Omental fat pad (tissue), 4 donors: ENCODE results near the gene TMCO2. TPM values are rescaled to one million over a fixed set of nuclear protein-coding genes. Genes with fewer than 3 reads are reported as not detected.

Source experiments
- ATAC-seq: fragments of 150-250 bp; one replicate; pipeline ENCODE4 v1.9.1; 2016; ENCODE audit warnings: mild to moderate bottlenecking, moderate library complexity; ENCODE audit not compliant: low FRiP score
- DNase-seq: peaks from one replicate; pipeline ENCODE4 v3.0.0-alpha.2; 2019; ENCODE audit warnings: low spot score
- total RNA-seq, 4 donors: library from RNA; depleted of rRNA; stranded (reverse); fragments of >200 nt; gene quantifications; one replicate each; pipeline ENCODE4 v1.1.0, GENCODE V29; 2016
- TF ChIP-seq, protein P1 (sequence below), 3 donors: fragments of 450-650 bp; IDR thresholded peaks; one replicate each; pipeline ENCODE4 v1.5.1; 2016 to 2017; ENCODE audit warnings: antibody characterized with exemption in 3 of 3, mild to moderate bottlenecking in 3 of 3, moderate library complexity in 2 of 3

Gene TMCO2
- total RNA-seq, 4 donors from 2014 or later: not detected

DNA sequence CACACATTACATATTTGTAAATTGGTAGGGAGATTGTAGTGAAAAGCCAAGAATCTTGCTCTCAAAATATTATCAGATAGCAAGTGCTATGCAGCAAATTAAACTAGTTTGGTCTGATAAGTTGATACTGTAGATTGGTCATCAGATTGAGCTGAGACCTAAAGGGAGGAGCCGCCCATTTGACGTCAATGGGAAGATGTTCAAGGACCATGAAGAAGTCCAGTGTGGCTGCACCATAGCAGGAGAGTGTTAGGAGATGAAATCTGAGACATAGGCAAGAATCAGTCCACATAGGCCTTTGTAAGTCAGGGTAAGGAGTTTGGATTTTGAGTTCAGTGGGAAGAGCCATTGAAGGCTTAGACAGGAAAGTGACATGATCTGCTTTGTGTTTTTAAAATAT lies 26.6 kb downstream of the TMCO2 start:
- TF ChIP-seq, protein P1, sequence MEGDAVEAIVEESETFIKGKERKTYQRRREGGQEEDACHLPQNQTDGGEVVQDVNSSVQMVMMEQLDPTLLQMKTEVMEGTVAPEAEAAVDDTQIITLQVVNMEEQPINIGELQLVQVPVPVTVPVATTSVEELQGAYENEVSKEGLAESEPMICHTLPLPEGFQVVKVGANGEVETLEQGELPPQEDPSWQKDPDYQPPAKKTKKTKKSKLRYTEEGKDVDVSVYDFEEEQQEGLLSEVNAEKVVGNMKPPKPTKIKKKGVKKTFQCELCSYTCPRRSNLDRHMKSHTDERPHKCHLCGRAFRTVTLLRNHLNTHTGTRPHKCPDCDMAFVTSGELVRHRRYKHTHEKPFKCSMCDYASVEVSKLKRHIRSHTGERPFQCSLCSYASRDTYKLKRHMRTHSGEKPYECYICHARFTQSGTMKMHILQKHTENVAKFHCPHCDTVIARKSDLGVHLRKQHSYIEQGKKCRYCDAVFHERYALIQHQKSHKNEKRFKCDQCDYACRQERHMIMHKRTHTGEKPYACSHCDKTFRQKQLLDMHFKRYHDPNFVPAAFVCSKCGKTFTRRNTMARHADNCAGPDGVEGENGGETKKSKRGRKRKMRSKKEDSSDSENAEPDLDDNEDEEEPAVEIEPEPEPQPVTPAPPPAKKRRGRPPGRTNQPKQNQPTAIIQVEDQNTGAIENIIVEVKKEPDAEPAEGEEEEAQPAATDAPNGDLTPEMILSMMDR (IDR thresholded peaks at IDR 0.05): no peak
- DNase-seq (no peak), ATAC-seq (no peak)

DNA sequence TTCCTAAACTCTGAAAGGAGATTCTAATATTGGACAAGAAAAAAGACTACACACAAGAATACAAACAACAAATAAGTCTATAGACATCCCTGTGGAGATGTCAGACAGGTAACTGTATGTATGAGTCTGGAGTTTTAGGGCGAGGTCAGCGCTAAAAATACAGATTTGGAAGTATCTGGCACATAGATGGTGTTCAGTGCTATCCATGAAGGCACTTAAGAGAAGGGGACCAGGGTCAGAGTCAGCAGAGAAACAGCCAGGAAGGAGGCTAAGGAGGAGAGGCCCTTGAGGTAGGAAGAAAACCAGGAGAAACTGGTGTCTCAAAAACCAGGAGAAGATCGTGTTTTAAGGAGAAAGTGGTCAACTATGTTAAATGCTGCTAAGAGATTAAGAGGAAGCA lies 28.4 kb downstream of the TMCO2 start:
- DNase-seq: no peak

DNA sequence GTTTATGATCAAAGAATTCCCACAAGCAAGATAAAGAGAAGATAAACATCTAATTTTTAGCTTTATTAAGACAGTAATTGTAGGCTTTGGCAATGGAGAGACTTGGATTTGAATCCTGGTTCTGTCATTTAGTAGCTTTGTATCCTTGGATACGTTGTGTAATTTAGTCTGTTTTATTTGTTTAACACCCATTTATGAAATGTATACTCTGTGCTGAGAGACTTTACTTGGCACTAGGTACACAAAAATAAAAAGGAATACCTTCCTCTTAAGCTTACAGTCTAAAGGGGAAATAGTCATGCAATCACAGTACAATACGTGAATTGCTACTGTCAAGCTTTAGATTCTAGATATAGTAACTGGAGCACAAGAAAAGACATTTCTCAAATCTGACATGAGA lies 34.1 kb downstream of the TMCO2 start:
- TF ChIP-seq, protein P1 (IDR thresholded peaks at IDR 0.05): no peak
- DNase-seq (no peak), ATAC-seq (no peak)

More for the DNA sequence above, 28.4 kb downstream of the TMCO2 start:
- TF ChIP-seq, protein P1 (IDR thresholded peaks at IDR 0.05): no peak
- no peak for ATAC-seq

DNA sequence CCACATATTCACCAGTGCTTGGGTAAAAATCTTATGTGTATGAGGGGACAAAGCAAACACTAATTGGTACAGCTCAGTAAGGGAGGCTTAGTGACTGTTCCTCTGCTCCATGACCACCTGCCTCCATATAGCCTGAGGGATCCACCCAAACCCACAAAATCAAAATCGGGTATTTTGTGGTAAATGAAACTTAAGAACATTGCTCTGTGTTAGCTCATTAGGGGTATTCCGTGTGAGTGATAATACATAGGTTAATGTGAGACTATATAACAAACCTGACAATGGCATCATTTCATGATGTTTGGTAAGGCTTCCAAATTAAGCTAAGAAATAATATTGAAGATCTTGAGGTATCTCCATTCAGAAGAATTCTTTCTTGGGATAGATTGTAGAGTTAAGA lies 43.6 kb downstream of the TMCO2 start:
- no peak for DNase-seq
- ATAC-seq: no peak
- TF ChIP-seq, protein P1 (IDR thresholded peaks at IDR 0.05): no peak

DNA sequence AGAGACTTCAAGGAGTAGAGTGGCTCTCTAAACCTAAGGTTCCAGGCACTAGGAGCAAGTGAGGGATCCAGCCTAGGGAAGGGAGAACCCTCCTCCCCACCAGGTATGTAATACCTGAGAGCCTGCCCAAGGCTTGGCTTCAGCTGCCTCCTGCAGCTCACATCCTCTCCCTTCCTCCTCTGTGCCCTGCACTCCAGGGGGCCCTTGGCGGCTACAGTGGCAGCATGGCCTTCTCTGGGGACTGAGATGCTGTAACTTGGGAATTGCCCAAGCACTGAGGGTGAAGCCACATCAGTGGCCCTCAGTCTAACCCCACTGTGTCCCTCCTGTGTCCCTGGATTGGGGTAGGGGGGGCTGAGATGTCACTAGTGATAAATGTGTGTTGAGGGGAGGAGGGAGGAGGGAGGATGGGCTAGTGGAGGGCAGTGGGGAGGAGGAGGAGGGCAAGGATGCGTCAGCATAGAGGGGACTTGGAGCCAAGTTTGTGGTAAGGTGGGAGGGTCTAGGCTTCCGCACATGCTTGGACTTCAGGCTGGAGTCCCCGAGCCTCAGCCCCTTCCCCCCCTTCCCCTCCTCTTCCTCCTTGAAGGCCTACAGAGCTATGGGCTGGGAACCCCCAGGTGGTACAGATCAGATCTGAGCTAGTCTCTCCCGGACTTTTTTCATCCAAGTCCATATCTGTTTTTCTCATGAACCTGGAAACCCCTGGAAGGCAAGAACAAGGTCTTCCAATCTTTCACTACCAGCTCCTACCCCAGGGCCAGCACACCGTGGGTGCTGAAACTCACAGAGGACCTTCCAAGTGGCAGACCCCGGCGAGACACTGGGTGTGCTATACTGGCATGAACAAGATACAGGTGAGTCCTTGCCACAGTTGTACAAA lies 51.9 kb downstream of the TMCO2 start:
- no peak for ATAC-seq
- TF ChIP-seq, protein P1 (IDR thresholded peaks at IDR 0.05): no peak
- DNase-seq: no peak

DNA sequence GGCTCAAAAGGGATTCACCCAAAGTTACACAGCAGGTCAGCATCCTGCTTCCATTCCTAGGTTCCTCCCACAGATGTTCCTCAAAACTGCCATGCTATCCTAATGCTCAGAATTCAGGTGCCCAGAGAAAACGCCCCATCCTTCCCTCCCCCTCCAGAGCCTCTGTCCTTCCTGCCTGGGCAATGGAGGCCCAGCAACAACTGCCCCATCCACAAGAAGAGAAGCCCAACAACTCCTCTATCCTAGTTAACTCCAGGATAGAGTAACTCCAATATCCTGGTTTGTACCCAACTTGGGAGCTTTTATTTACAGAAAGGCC lies 52.5 kb downstream of the TMCO2 start:
- no peak for DNase-seq
- no peak for ATAC-seq
- TF ChIP-seq, protein P1 (IDR thresholded peaks at IDR 0.05): no peak

DNA sequence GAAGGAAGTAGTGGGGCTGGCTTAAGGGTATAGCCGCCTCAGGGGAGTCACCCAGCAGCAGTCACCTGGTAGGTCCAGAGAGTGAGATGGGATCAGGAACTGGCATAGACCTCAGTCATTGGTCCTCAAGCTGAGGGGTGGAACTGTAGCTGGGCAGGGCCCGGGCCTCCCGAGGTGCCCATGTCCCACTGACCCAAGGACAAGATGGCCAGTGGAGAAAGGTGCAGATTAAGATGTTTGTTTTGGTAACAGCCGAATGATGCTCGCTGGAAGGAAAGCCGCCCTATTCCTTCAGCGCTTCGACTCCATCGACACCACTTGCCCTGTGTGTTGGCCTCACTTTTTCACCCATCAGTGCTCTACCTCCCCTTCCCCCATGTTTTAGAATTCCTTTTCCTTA lies 52.9 kb downstream of the TMCO2 start:
- DNase-seq: no peak
- no peak for ATAC-seq
- TF ChIP-seq, protein P1 (IDR thresholded peaks at IDR 0.05): no peak
